ENCODE data around the gene PACSIN2.
"Not testable (repeated sequence)": the region's sequence is repeated elsewhere in the genome, so short reads cannot be mapped to it uniquely, and the experiment has no call there.

Gene PACSIN2

GRCh38 chr22:42922374-42923191 is 92.4 kb downstream of the PACSIN2 start:
- no peak for DNase-seq

- DNase-seq: no peak
Measured at GRCh38 chr22:42920101-42920820, 94.7 kb downstream of the PACSIN2 start.

GRCh38 chr22:42919199-42919598 is 95.8 kb downstream of the PACSIN2 start:
- DNase-seq: no peak

GRCh38 chr22:42918500-42918899 is 96.4 kb downstream of the PACSIN2 start:
- no peak for DNase-seq

- not testable (repeated sequence) for DNase-seq
Measured at GRCh38 chr22:42917358-42917757, 97.6 kb downstream of the PACSIN2 start.

GRCh38 chr22:42915980-42916765 is 98.8 kb downstream of the PACSIN2 start:
- no peak for DNase-seq

- no peak for DNase-seq
Measured at GRCh38 chr22:42914511-42915076, 100.4 kb downstream of the PACSIN2 start.

GRCh38 chr22:42913874-42914510 is 101.0 kb downstream of the PACSIN2 start:
- no peak for DNase-seq

- no peak for DNase-seq
Measured at GRCh38 chr22:42912059-42912458, 102.9 kb downstream of the PACSIN2 start.

- DNase-seq: no peak
Measured at GRCh38 chr22:42910221-42910942, 104.6 kb downstream of the PACSIN2 start.

- no peak for DNase-seq
Measured at GRCh38 chr22:42909363-42910058, 105.4 kb downstream of the PACSIN2 start.

- no peak for DNase-seq
Measured at GRCh38 chr22:42908374-42908746, 106.6 kb downstream of the PACSIN2 start.

GRCh38 chr22:42907404-42908373 is 107.3 kb downstream of the PACSIN2 start:
- DNase-seq: no peak

- DNase-seq: no peak
Measured at GRCh38 chr22:42906605-42907348, 108.2 kb downstream of the PACSIN2 start.

- no peak for DNase-seq
Measured at GRCh38 chr22:42905702-42906183, 109.2 kb downstream of the PACSIN2 start.

GRCh38 chr22:42905217-42905616 is 109.7 kb downstream of the PACSIN2 start:
- no peak for DNase-seq

GRCh38 chr22:42904050-42904449 is 110.9 kb downstream of the PACSIN2 start:
- no peak for DNase-seq

GRCh38 chr22:42902875-42903510 is 112.0 kb downstream of the PACSIN2 start:
- no peak for DNase-seq
